ENCODE measurements around the gene PRRX2. TPM values are rescaled to one million over a fixed set of nuclear protein-coding genes. Genes with fewer than 3 reads are reported as not detected.
"Not testable (repeated sequence)": the region's sequence is repeated elsewhere in the genome, so short reads cannot be mapped to it uniquely, and the experiment has no call there.

Gene PRRX2
- polyA plus RNA-seq, 3 donors: 0.85 to 1.00 (median 0.92) TPM

DNA sequence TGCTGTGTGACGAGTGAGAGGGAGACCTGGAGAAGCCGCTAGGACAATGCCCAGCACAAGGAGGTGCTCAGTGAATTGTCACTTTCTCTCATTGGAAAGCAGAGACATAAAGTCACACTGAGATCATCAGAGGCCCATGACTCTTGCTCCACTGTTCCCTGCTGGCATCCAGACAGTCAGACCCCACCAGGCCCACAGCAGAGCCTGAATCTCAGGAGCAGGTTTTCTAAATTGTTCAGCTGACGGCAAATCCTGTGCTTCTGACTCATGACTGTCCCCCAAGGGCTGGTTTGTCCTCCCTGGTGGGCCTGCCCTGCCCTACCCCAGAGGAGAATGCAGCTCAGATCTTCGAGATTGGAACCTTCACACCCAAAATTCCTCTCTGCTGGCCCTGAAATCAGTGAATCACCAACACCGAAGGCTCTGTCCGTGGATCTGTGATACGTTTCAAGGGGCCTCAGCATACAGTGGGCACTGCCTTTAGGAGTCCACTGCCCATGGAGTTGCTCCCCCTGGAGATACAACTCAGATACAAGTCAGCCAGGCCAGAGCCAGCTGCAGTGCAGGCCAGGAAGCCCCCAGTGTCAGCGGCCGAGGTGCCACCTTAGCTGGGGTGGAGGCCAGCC, 84.7 kb downstream of the PRRX2 start:
- no peak for DNase-seq (ENCODE audit: low read depth in 3 of 3, low spot score in 2 of 3)

DNA sequence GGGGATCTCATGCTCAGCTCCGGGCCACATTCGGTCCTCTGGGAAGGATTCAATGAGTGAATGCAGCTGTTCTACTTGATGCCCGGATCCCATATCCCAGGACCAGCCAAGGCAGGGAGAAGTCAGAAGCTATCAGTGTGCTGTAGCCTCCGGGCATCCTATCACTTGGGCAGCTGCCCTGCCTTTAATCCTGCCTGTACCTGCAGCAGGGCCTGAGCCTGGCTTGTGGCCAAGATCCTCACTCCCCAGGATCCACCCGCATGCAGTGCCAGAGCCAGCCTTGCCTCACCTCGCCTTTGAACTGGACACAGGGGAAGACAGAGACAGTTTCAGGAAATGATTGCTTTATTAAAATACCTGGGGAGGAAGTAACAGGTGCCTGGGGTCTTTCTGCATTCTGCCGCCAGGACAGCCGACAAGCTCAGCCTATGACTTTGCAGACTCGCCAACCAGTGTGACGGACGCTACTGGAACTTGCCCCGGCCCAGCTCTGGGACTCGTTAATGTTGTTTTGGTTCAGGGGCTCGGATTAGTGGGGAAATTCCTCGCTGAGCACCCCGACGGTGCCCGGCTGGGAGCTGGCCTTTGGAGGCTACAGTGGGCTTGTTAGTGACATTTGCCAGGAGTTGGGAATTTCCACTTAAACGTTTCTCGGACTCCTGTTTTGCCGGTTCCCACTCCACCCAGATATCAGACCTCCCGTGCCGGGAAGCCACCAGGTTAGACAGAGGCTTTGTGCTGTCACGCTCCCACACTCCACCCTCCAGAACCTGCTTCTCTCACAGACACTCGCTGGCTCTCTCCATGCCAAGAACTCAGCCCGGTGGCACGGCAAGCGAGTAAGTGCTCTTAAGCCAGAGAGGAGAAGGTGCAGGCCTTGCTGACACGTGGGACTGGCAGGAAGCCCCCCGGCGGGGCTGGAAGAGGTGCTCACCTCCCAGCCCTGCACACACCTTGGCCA, 86.7 kb downstream of the PRRX2 start:
- no peak for DNase-seq (ENCODE audit: low read depth in 3 of 3, low spot score in 2 of 3)

- DNase-seq (ENCODE audit: low read depth in 3 of 3, low spot score in 2 of 3): peak in 1 of 3 donors; percentile 44
Observed at GRCh38 chr9:129752900-129753729, 87.7 kb downstream of the PRRX2 start, which contains the start of gene PTGES. Gene PTGES (minus strand): TSS chr9:129753042. CDS start chr9:129753012, 30 bp downstream.

GRCh38 chr9:129755151-129755550, 89.7 kb downstream of the PRRX2 start:
- DNase-seq (ENCODE audit: low read depth in 3 of 3, low spot score in 2 of 3): no peak

GRCh38 chr9:129756191-129756590, 90.7 kb downstream of the PRRX2 start:
- no peak for DNase-seq (ENCODE audit: low read depth in 3 of 3, low spot score in 2 of 3)

- DNase-seq (ENCODE audit: low read depth in 3 of 3, low spot score in 2 of 3): no peak
Observed at GRCh38 chr9:129757045-129757444, 91.6 kb downstream of the PRRX2 start.

- no peak for DNase-seq (ENCODE audit: low read depth in 3 of 3, low spot score in 2 of 3)
Observed at GRCh38 chr9:129759319-129759718, 93.9 kb downstream of the PRRX2 start.

GRCh38 chr9:129759804-129760502, 94.5 kb downstream of the PRRX2 start:
- DNase-seq (ENCODE audit: low read depth in 3 of 3, low spot score in 2 of 3): no peak

GRCh38 chr9:129760784-129761183, 95.3 kb downstream of the PRRX2 start:
- not testable (repeated sequence) for DNase-seq (ENCODE audit: low read depth in 3 of 3, low spot score in 2 of 3)

DNA sequence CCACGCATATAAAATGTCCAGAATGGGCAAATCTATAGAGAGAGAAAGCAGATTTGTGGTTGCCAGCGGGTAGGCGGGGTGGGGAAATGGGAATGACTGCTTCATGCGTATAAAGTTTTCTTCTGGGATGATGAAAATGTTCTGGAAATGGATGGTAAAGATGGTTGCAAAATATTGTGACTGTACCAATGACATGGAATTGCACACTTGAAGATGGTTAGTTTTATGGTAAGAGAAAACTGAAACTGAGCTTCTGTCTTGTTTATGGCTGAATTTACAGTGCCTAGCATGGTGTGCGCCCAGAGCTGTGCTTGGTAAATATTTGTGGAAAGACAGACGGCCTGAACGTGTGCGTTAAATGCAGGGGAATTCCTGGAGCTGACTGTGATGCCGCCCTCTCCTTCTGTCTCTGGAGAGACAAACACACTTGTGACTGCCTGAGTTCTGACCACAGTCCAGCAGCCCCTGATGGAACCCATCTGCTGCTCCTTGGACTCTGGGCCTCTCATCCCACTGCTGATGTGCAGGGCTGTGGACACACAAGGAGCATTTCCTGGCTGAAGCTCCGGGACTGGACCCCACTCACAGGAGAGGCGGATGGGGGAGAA, 96.0 kb downstream of the PRRX2 start:
- DNase-seq (ENCODE audit: low read depth in 3 of 3, low spot score in 2 of 3): peak in 1 of 3 donors; percentile 54

GRCh38 chr9:129761901-129762369, 96.5 kb downstream of the PRRX2 start:
- DNase-seq (ENCODE audit: low read depth in 3 of 3, low spot score in 2 of 3): no peak

- not testable (repeated sequence) for DNase-seq (ENCODE audit: low read depth in 3 of 3, low spot score in 2 of 3)
Observed at GRCh38 chr9:129762370-129762984, 97.0 kb downstream of the PRRX2 start.

GRCh38 chr9:129762985-129763926, 97.8 kb downstream of the PRRX2 start:
- no peak for DNase-seq (ENCODE audit: low read depth in 3 of 3, low spot score in 2 of 3)

DNA sequence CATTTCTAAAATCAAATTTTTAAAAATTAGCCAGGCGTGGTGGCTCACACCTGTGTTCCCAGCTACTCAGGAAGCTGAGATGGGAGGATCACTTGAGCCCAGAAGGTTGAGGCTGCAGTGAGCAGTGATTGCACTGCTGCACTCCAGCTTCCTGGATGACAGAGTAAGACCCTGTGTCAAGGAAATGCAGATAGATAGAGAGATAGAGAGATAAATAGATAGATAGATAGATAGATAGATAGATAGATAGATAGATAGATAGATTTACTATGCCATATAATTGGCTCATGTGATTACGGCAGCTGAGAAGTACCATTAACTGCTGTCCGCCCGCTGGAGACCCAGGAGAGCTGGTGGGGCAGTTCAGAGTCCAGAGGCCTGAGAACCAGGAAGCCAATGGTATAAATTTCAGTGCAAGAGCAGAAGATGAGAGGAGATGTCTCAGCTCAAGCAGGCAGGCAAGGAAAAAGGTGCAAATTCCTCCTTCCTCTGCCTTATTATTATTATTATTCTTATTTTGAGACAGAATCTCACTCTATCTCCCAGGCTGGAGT, 100.4 kb downstream of the PRRX2 start:
- no peak for DNase-seq (ENCODE audit: low read depth in 3 of 3, low spot score in 2 of 3)

DNA sequence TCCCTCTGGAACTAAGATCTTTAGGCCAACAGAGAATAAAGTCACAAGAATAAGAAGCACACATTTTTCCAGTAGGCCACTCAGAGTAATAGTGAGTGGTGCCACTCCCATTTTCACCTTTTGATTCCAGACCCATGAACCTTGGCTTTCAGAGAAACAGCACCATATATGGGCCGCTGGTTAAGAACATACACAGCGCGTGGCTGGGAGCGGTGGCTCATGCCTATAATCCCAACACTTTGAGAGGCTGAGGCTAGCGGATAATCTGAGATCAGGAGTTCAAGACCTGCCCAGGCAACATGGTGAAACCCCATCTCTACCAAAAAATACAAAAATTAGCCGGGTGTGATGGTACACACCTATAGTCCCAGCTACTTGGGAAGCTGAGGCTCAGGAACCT, 103.0 kb downstream of the PRRX2 start:
- DNase-seq (ENCODE audit: low read depth in 3 of 3, low spot score in 2 of 3): no peak

- no peak for DNase-seq (ENCODE audit: low read depth in 3 of 3, low spot score in 2 of 3)
Observed at GRCh38 chr9:129769669-129770068, 104.2 kb downstream of the PRRX2 start.

GRCh38 chr9:129770741-129771140, 105.3 kb downstream of the PRRX2 start:
- no peak for DNase-seq (ENCODE audit: low read depth in 3 of 3, low spot score in 2 of 3)
